Heart right ventricle (tissue), 16 donors: ENCODE data around the gene NEAT1. TPM values are rescaled to one million over a fixed set of nuclear protein-coding genes. Genes with fewer than 3 reads are reported as not detected.

Experiments
- ATAC-seq, 8 donors: fragments of 200-7000 bp; cut with Tn5 transposase; one replicate each; pipeline ENCODE4 v1.9.1; 2020; ENCODE audit warnings: mild to moderate bottlenecking in 8 of 8, moderate library complexity in 8 of 8, moderate number of reproducible peaks in 1 of 8
- DNase-seq, 2 donors: peaks; one replicate each; pipeline ENCODE4 v3.0.0-alpha.2; 2020
- H3K27ac ChIP-seq, 10 donors: fragments of 200-600 bp; sonication (generic) in 2 of 10; one replicate each; pipeline versions ENCODE4 v1.5.0 to v1.8.0; 2020 to 2022; ENCODE audit warnings: mild to moderate bottlenecking in 3 of 10
- H3K27me3 ChIP-seq, 7 donors: fragments of 200-600 bp; one replicate each; pipeline ENCODE4 v1.8.0; 2021 to 2022; ENCODE audit warnings: mild to moderate bottlenecking in 2 of 7
- H3K36me3 ChIP-seq, 9 donors: fragments of 200-600 bp; sonication (generic) in 1 of 9; one replicate each; pipeline versions ENCODE4 v1.5.0 to v1.8.0; 2020 to 2022; ENCODE audit warnings: mild to moderate bottlenecking in 2 of 9
- H3K4me1 ChIP-seq, 9 donors: fragments of 200-600 bp; sonication (generic) in 1 of 9; one replicate each; pipeline versions ENCODE4 v1.5.0 to v1.8.0; 2020 to 2022; ENCODE audit warnings: mild to moderate bottlenecking in 4 of 9
- H3K4me3 ChIP-seq, 10 donors: fragments of 200-600 bp; sonication (generic) in 2 of 10; one replicate each; pipeline versions ENCODE4 v1.5.0 to v1.8.0; 2020 to 2022; ENCODE audit warnings: mild to moderate bottlenecking in 7 of 10, moderate library complexity in 2 of 10
- H3K9me3 ChIP-seq, 11 donors: fragments of 200-600 bp in 10 of 11; sonication (generic) in 2 of 11; one replicate each; pipeline versions ENCODE4 v1.5.0 to v1.8.0; 2013 to 2022; ENCODE audit warnings: mild to moderate bottlenecking in 2 of 11, control low read depth in 1 of 11, moderate library complexity in 1 of 11
- CTCF ChIP-seq, 9 donors: fragments of 200-600 bp; sonication (generic) in 2 of 9; IDR thresholded peaks; one replicate each; pipeline versions ENCODE4 v1.5.0 to v1.8.0; 2021 to 2022; ENCODE audit warnings: antibody characterized with exemption in 9 of 9, mild to moderate bottlenecking in 5 of 9, moderate library complexity in 1 of 9
- WGBS, 2 donors: extraction: QIAGEN DNeasy Blood & Tissue Kit; methylation state at CpG; one replicate each; pipeline ENCODE4 v1.1.7; 2013; ENCODE audit warnings: inconsistent platforms in 1 of 2; 5-methylcytosine and 5-hydroxymethylcytosine counted together
- intact Hi-C, 10 donors: fragments of 100-400 bp; cut with DNase I; formaldehyde crosslinking; loops; one replicate each; pipeline versions ENCODE4 v1.11.1 to v1.14.2; 2022
- polyA plus RNA-seq, 2 donors: library from polyadenylated mRNA; stranded (reverse); fragments of 200-250 nt; gene quantifications; one replicate each; pipeline ENCODE4 v1.2.3, GENCODE V29; 2013
- total RNA-seq, 10 donors: library from RNA; stranded (reverse); fragmentation: NEBNext Ultra II Directional in 3 of 10; extraction: Animal tissue kit (Norgen Biotek cat#: 25700) in 3 of 10; gene quantifications; one replicate each; pipeline versions ENCODE4 v1.2.1 to v1.2.4, GENCODE V29; 2021 to 2023
- donor health status: Arrhythmogenic right ventricular cardiomyopathy.
- donor health status: ischemic (EF 13 %, LVEDD 7.1; RV severe dilation, severe dysfunction).
- donor health status: healthy with polysubstance abuse.
- donor health status: DM: no; HTN: yes; CAD: no.
- donor health status: DM: no; HTN: no; CAD: no.
- donor health status: ischemic (EF 25% LVEDD 6.9; RV normal size, moderate dysfunction).
- donor health status: ischemic (EF 25% LVEDD 5.7; RV mildly dilated, moderate dysfunction).
- donor health status: healthy.
- donor health status: DM: yes; HTN: yes; CAD: no.
- donor health status: Ischemic cardiomyopathy.
- donor health status: ischemic (EF 35%, LVEDD 5.7; RV mildly dilated, moderate dysfunction).
- donor health status: nonischemic (EF 11% LVEDD 7.7; RV severe dilation, severe dysfunction).
- donor health status: DM: yes; HTN: yes; CAD: no.
- donor health status: PGD.
- donor health status: ischemic (EF 29% LVEDD 5.4; RV normal size, mild dysfunction).
- donor health status: nonischemic (EF 23%, LVEDD 6.1; RV moderate dilation, normal function).

The NEAT1 gene
- total and polyA plus RNA-seq, 12 donors, result 103 to 1,899 (median 432) TPM

GRCh38 chr11:65421794-65422632 is 585 bp upstream of the NEAT1 start:
- Histone ChIP-seq H3K36me3 (peaks cover 0 to 38% (median 18%) of the 10 kb centered on the region in 9 donors), H3K27me3 (no peaks in the 10 kb centered on the region), H3K4me1 (peaks cover 25 to 57% (median 51%) of the 10 kb centered on the region in 9 donors), H3K9me3 (no peaks in the 10 kb centered on the region), H3K27ac (peak overlapping the region; percentile 99 to 100 (median 100)), H3K4me3 (peak overlapping the region; percentile 61 to 99 (median 90))
- intact Hi-C loops, result loop anchor here in 6 of 10 donors (1.0 to 5.0 kb wide), 5 partner anchors 49 to 80 kb away; partner anchors contain the start of gene MALAT1 (in 1 of the 6)
- TF ChIP-seq CTCF (IDR thresholded peaks at IDR 0.05), result peak in 1 of 9 donors; percentile 13
- ATAC-seq (peak; percentile 31 to 57 (median 46)), DNase-seq (peak; percentile 99)
- 0 to 1% methylated on average over 67 to 68 of the region's 68 CpGs for WGBS, 2 donors

- DNase-seq, result peak; percentile 24 to 25
- peaks cover 17 to 57% (median 51%) of the 10 kb centered on the region in 9 donors for H3K4me1 ChIP-seq
- peak overlapping the region; percentile 61 to 99 (median 90) for H3K4me3 ChIP-seq
- no peak for ATAC-seq
- peaks cover 0 to 53% (median 27%) of the 10 kb centered on the region in 9 donors for H3K36me3 ChIP-seq
- H3K9me3 ChIP-seq, result no peaks in the 10 kb centered on the region
- no peaks in the 10 kb centered on the region for H3K27me3 ChIP-seq
- WGBS, 2 donors, result 1 to 5% methylated on average over 19 of the region's 19 CpGs
- H3K27ac ChIP-seq, result peak overlapping the region; percentile 99 to 100 (median 100)
- TF ChIP-seq CTCF (IDR thresholded peaks at IDR 0.05), result no peak
- intact Hi-C loops, result loop anchor here in 2 of 10 donors (2.0 to 5.0 kb wide), 3 partner anchors 47 to 79 kb away; no protein-coding TSS in a partner anchor
Measured at GRCh38 chr11:65423516-65424204, 1.1 kb downstream of the NEAT1 start.

- Histone ChIP-seq H3K9me3 (no peaks in the 10 kb centered on the region), H3K4me1 (peaks cover 17 to 57% (median 48%) of the 10 kb centered on the region in 9 donors), H3K27ac (peak overlapping the region; percentile 99 to 100 (median 100)), H3K4me3 (peak overlapping the region; percentile 61 to 99 (median 90)), H3K36me3 (peaks cover 0 to 57% (median 27%) of the 10 kb centered on the region in 9 donors), H3K27me3 (no peaks in the 10 kb centered on the region)
- peak; percentile 54 for DNase-seq
- ATAC-seq, result no peak
- intact Hi-C loops, result loop anchor here in 1 of 10 donors (5.0 kb wide), 1 partner anchor 78 kb away; no protein-coding TSS in a partner anchor
- no peak for TF ChIP-seq CTCF (IDR thresholded peaks at IDR 0.05)
- WGBS, 2 donors, result 1 to 5% methylated on average over 18 of the region's 18 CpGs
Measured at GRCh38 chr11:65424205-65425104, 1.9 kb downstream of the NEAT1 start.
